ENCODE data around the gene CCDC183. TPM values are rescaled to one million over a fixed set of nuclear protein-coding genes. Genes with fewer than 3 reads are reported as not detected.
A peak's percentile ranks its signal among the peaks of the same experiment; 100 is the strongest.

Gene CCDC183
- total RNA-seq, 4 donors from 2014 or later: 1.4 to 3.4 (median 2.0) TPM; not detected in 1

GRCh38 chr9:136845465-136846260 lies 49.5 kb downstream of the CCDC183 start:
- ATAC-seq: no peak
- Histone ChIP-seq H3K36me3 (peaks cover 0 to 7% of the 10 kb centered on the region in 2 donors), H3K27ac (no peak overlapping the region), H3K27me3 (peaks cover 61% of the 10 kb centered on the region), H3K4me1 (peaks cover 0 to 90% (median 53%) of the 10 kb centered on the region in 3 donors), H3K9me3 (no peaks in the 10 kb centered on the region), H3K4me3 (no peak overlapping the region)
- 30% methylated on average over 3 of the region's 102 CpGs; no CpG with 5 or more reads in 1 of the 2 donors for WGBS, 2 donors (ENCODE audit: low coverage in 1 of 2)
- no peak for TF ChIP-seq POLR2AphosphoS5 (IDR thresholded peaks at IDR 0.05)
- no peak for TF ChIP-seq POLR2A (IDR thresholded peaks at IDR 0.05)
- TF ChIP-seq CTCF (IDR thresholded peaks at IDR 0.05): no peak
- no peak for TF ChIP-seq EP300 (IDR thresholded peaks at IDR 0.05)

GRCh38 chr9:136846376-136847087 lies 50.4 kb downstream of the CCDC183 start:
- no peak for ATAC-seq
- H3K4me1 ChIP-seq: peaks cover 0 to 90% (median 50%) of the 10 kb centered on the region in 3 donors

GRCh38 chr9:136847088-136847825 lies 51.1 kb downstream of the CCDC183 start:
- H3K4me1 ChIP-seq: peaks cover 0 to 86% (median 43%) of the 10 kb centered on the region in 3 donors
- ATAC-seq: peak; percentile 3
- no peak for TF ChIP-seq EP300 (IDR thresholded peaks at IDR 0.05)
- no peak for TF ChIP-seq POLR2A (IDR thresholded peaks at IDR 0.05)
- TF ChIP-seq CTCF (IDR thresholded peaks at IDR 0.05): no peak
- peaks cover 60% of the 10 kb centered on the region for H3K27me3 ChIP-seq
- peaks cover 0 to 16% of the 10 kb centered on the region in 2 donors for H3K36me3 ChIP-seq
- H3K27ac ChIP-seq: peak overlapping the region in 3 of 4 donors; percentile 91 to 96 (median 94)
- H3K4me3 ChIP-seq: peak overlapping the region; percentile 35 to 77
- no peaks in the 10 kb centered on the region for H3K9me3 ChIP-seq
- 0 to 13% methylated on average over 1 to 8 of the region's 75 CpGs for WGBS, 2 donors (ENCODE audit: low coverage in 1 of 2)

More at GRCh38 chr9:136846376-136847087, 50.4 kb downstream of the CCDC183 start:
- Histone ChIP-seq H3K4me3 (peak overlapping the region in 1 of 2 donors; percentile 77), H3K9me3 (no peaks in the 10 kb centered on the region), H3K27ac (no peak overlapping the region), H3K27me3 (peaks cover 61% of the 10 kb centered on the region), H3K36me3 (peaks cover 0 to 12% of the 10 kb centered on the region in 2 donors)
- TF ChIP-seq CTCF (IDR thresholded peaks at IDR 0.05) (no peak), EP300 (IDR thresholded peaks at IDR 0.05) (no peak), POLR2AphosphoS5 (IDR thresholded peaks at IDR 0.05) (no peak), POLR2A (IDR thresholded peaks at IDR 0.05) (no peak)
- WGBS, 2 donors (ENCODE audit: low coverage in 1 of 2): 0% methylated on average over 2 of the region's 98 CpGs; no CpG with 5 or more reads in 1 of the 2 donors

GRCh38 chr9:136847826-136848392 lies 51.8 kb downstream of the CCDC183 start:
- TF ChIP-seq EP300 (IDR thresholded peaks at IDR 0.05) (no peak), POLR2A (IDR thresholded peaks at IDR 0.05) (peak; percentile 57 to 71), CTCF (IDR thresholded peaks at IDR 0.05) (no peak)
- peaks cover 0 to 16% of the 10 kb centered on the region in 2 donors for H3K36me3 ChIP-seq
- no peaks in the 10 kb centered on the region for H3K9me3 ChIP-seq
- ATAC-seq: peak; percentile 33
- peaks cover 0 to 79% (median 37%) of the 10 kb centered on the region in 3 donors for H3K4me1 ChIP-seq
- H3K27ac ChIP-seq: peak overlapping the region; percentile 45 to 96 (median 92)
- WGBS, 2 donors (ENCODE audit: low coverage in 1 of 2): 0% methylated on average over 1 to 3 of the region's 48 CpGs
- H3K4me3 ChIP-seq: peak overlapping the region; percentile 35 to 77
- H3K27me3 ChIP-seq: peaks cover 55% of the 10 kb centered on the region

Data from gastroesophageal sphincter (tissue), 4 donors.